HepG2 (cell line): ENCODE results near the gene ABCF1. TPM values are rescaled to one million over a fixed set of nuclear protein-coding genes. Genes with fewer than 3 reads are reported as not detected.

ENCODE experiments used
- DR1 ChIP-seq: sonication (generic); formaldehyde crosslinking; IDR thresholded peaks from 2 replicates; pipeline ENCODE4 v1.8.0; 2021; ENCODE audit warnings: mild to moderate bottlenecking, missing genetic modification reagents, inconsistent platforms
- ELF1 ChIP-seq: sonication (generic); formaldehyde crosslinking; IDR thresholded peaks from 2 replicates; pipeline ENCODE4 v1.4.0; 2020; ENCODE audit warnings: missing genetic modification reagents
- GABPA ChIP-seq, 2 experiments: IDR thresholded peaks; 2 replicates each; pipeline ENCODE4 v1.6.1; 2011 to 2016; ENCODE audit warnings: low read depth in 2 of 2, low read length in 1 of 2, missing biosample characterization in 1 of 2, missing genetic modification characterization in 1 of 2
- KLF11 ChIP-seq: IDR thresholded peaks from 2 replicates; pipeline ENCODE4 v1.6.1; 2016; ENCODE audit warnings: missing compliant biosample characterization
- SMAD9 ChIP-seq: sonication (generic); formaldehyde crosslinking; IDR thresholded peaks from 2 replicates; pipeline ENCODE4 v1.5.1; 2020; ENCODE audit warnings: mild to moderate bottlenecking, missing genetic modification reagents
- TGIF2 ChIP-seq: IDR thresholded peaks from 2 replicates; pipeline ENCODE4 v1.6.1; 2016; ENCODE audit warnings: control low read depth, missing compliant biosample characterization
- ZBTB21 ChIP-seq: sonication (generic); formaldehyde crosslinking; IDR thresholded peaks from 2 replicates; pipeline ENCODE4 v1.4.0; 2020; ENCODE audit warnings: missing genetic modification reagents
- ZNF207 ChIP-seq: fragments of 450-650 bp; IDR thresholded peaks from 2 replicates; pipeline ENCODE4 v1.6.1; 2016; ENCODE audit warnings: antibody characterized with exemption, borderline replicate concordance
- ZNF232 ChIP-seq: sonication (generic); formaldehyde crosslinking; IDR thresholded peaks from 2 replicates; pipeline ENCODE4 v1.4.0; 2020; ENCODE audit warnings: missing genetic modification reagents, borderline replicate concordance
- ZNF24 ChIP-seq: fragments of 450-650 bp; IDR thresholded peaks from 2 replicates; pipeline ENCODE4 v1.6.1; 2017; ENCODE audit warnings: antibody characterized with exemption, mild to moderate bottlenecking
- ZNF296 ChIP-seq: sonication (generic); formaldehyde crosslinking; conservative IDR thresholded peaks from 2 replicates; pipeline ENCODE4 v1.5.0; 2020; ENCODE audit warnings: mild to moderate bottlenecking, missing genetic modification reagents
- ZNF567 ChIP-seq: sonication (generic); formaldehyde crosslinking; IDR thresholded peaks from 2 replicates; pipeline ENCODE4 v1.8.1; 2023; ENCODE audit warnings: mild to moderate bottlenecking, missing genetic modification reagents, borderline replicate concordance
- ZNF572 ChIP-seq: sonication (generic); formaldehyde crosslinking; IDR thresholded peaks from 2 replicates; pipeline ENCODE4 v1.5.1; 2020; ENCODE audit warnings: mild to moderate bottlenecking, missing genetic modification reagents
- ZNF616 ChIP-seq: sonication (generic); formaldehyde crosslinking; IDR thresholded peaks from 2 replicates; pipeline ENCODE4 v1.5.0; 2020; ENCODE audit warnings: low read depth, mild to moderate bottlenecking, missing genetic modification reagents
- polyA plus RNA-seq, 8 experiments: library from polyadenylated mRNA; depleted of rRNA in 3 of 8; stranded (reverse) in 7 of 8; unstranded in 1 of 8; fragments of >200 nt; fragmentation: Illumina TruSeq in 4 of 8; extraction: Trizol in 4 of 8; gene quantifications; 2 replicates each; pipeline versions ENCODE4 v1.2.1 to v1.2.3, GENCODE V29; 2011 to 2016; ENCODE audit warnings: low read depth in 4 of 8, missing spikeins in 1 of 8, mixed read lengths in 1 of 8; ENCODE audit not compliant: insufficient read depth in 1 of 8
- total RNA-seq, 5 experiments: library from RNA; depleted of rRNA; stranded (reverse); fragments of >200 nt; fragmentation: Illumina TruSeq; extraction: Trizol; gene quantifications; 2 replicates each; pipeline ENCODE4 v1.2.3, GENCODE V29; 2016; ENCODE audit warnings: low read depth in 1 of 5
- TF ChIP-seq, protein P1 (sequence below): sonication (generic); formaldehyde crosslinking; IDR thresholded peaks from 2 replicates; pipeline ENCODE4 v1.5.1; 2020; ENCODE audit warnings: missing genetic modification reagents, mild to moderate bottlenecking, borderline replicate concordance
- TF ChIP-seq, protein P2 (sequence below): IDR thresholded peaks from 2 replicates; pipeline ENCODE4 v1.6.1; 2016; ENCODE audit warnings: missing compliant biosample characterization, missing genetic modification reagents, borderline replicate concordance
- TF ChIP-seq, protein P3 (sequence below): sonication (generic); formaldehyde crosslinking; IDR thresholded peaks from 2 replicates; pipeline ENCODE4 v1.9.0; 2022; ENCODE audit warnings: low read depth, missing genetic modification reagents
- TF ChIP-seq, protein P4 (sequence below): sonication (generic); formaldehyde crosslinking; IDR thresholded peaks from 2 replicates; pipeline ENCODE4 v1.5.1; 2020; ENCODE audit warnings: missing genetic modification reagents, mild to moderate bottlenecking, borderline replicate concordance
- TF ChIP-seq, protein P5 (sequence below): sonication (generic); formaldehyde crosslinking; conservative IDR thresholded peaks from 2 replicates; pipeline ENCODE4 v1.4.0; 2020; ENCODE audit warnings: missing genetic modification reagents
- TF ChIP-seq, protein P6 (sequence below): IDR thresholded peaks from 2 replicates; pipeline ENCODE4 v1.6.1; 2016; ENCODE audit warnings: mild to moderate bottlenecking, missing biosample characterization, missing genetic modification reagents

Gene ABCF1
- total and polyA plus RNA-seq, 2 of the 13 experiments (the other 11 are each of a cell fraction or from before 2014, with no cell fraction given): 25.4 to 98.9 TPM

DNA sequence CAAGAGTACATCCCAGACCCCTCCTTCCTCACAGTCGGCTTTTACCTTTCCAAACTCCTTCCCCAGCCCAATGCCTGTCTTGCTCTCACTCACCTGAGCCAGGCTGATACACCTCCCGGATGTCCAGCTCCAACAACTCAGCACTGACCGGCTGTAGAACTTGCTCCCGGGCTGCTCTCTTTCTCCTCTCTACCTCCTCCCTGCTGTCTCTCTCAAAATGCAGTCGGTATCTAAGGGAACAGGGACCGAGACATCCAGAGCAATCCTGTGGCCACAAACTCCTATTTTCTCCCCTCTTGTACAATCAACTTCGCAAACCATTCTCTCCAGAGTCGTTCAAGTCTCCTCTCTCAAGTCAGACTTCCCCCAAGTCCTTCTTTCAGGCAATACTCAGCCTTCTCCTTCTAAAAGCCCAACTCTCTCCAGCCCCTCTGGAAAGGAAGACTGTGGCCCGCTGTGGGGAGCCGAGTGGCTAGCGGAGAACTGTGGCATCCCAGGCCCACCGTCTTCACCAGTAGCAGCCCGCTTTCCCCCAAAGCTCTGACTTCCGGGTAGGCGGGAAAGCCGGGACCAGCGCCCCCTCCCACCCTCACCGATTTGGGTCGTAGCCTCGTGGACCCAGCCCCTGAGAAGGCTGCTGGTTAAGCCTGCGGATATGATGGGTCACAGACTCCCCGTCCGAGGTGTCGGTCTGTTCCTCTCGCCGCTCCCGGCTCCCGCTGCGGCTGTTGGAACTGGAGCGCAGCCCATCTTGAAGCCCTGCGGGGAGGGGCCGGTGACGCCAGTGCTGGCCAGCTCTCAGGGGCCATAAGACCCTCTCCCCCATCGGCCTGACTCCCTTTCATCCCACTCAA, 16.1 kb upstream of the ABCF1 start (continued):
- TF ChIP-seq, protein P1, sequence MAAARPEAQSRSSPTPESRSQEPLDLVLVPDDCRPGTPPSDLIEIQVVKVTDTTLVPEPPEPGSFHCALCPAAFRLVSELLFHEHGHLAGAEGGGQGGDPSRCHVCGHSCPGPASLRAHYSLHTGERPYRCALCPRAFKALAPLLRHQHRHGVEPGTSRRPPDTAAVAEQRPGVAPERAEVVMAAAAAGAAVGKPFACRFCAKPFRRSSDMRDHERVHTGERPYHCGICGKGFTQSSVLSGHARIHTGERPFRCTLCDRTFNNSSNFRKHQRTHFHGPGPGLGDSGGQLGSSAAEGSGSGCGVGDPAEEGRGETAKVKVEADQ (CRISPR knock-in tag): no peak
- peak; percentile 87 for TF ChIP-seq ELF1 (CRISPR knock-in tag)
- TF ChIP-seq ZNF567 (CRISPR knock-in tag): no peak
- no peak for TF ChIP-seq ZNF24
- TF ChIP-seq ZNF572 (CRISPR knock-in tag): peak; percentile 51; the same call in 1 of the 2 replicates
- TF ChIP-seq ZNF616: no peak
- TF ChIP-seq, protein P2, sequence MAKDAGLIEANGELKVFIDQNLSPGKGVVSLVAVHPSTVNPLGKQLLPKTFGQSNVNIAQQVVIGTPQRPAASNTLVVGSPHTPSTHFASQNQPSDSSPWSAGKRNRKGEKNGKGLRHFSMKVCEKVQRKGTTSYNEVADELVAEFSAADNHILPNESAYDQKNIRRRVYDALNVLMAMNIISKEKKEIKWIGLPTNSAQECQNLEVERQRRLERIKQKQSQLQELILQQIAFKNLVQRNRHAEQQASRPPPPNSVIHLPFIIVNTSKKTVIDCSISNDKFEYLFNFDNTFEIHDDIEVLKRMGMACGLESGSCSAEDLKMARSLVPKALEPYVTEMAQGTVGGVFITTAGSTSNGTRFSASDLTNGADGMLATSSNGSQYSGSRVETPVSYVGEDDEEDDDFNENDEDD (CRISPR knock-in tag): peak; percentile 27; the same call in 1 of the 2 replicates
- TF ChIP-seq, protein P3, sequence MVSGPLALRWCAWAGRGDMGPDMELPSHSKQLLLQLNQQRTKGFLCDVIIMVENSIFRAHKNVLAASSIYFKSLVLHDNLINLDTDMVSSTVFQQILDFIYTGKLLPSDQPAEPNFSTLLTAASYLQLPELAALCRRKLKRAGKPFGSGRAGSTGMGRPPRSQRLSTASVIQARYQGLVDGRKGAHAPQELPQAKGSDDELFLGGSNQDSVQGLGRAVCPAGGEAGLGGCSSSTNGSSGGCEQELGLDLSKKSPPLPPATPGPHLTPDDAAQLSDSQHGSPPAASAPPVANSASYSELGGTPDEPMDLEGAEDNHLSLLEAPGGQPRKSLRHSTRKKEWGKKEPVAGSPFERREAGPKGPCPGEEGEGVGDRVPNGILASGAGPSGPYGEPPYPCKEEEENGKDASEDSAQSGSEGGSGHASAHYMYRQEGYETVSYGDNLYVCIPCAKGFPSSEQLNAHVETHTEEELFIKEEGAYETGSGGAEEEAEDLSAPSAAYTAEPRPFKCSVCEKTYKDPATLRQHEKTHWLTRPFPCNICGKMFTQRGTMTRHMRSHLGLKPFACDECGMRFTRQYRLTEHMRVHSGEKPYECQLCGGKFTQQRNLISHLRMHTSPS (CRISPR knock-in tag): 0 out of 2 replicates have a peak, but pooled peaks have one; percentile 7
- TF ChIP-seq ZNF232: no peak
- TF ChIP-seq ZBTB21 (CRISPR knock-in tag): no peak
- TF ChIP-seq GABPA (IDR thresholded peaks at IDR 0.05; ENCODE audit: low read depth, low read length): no peak
- 0 out of 2 replicates have a peak, but pooled peaks have one; percentile 33 for TF ChIP-seq GABPA (CRISPR knock-in tag; IDR thresholded peaks at IDR 0.05; ENCODE audit: low read depth)
- TF ChIP-seq ZNF296: peak; percentile 27; the same call in 1 of the 2 replicates
- TF ChIP-seq, protein P4, sequence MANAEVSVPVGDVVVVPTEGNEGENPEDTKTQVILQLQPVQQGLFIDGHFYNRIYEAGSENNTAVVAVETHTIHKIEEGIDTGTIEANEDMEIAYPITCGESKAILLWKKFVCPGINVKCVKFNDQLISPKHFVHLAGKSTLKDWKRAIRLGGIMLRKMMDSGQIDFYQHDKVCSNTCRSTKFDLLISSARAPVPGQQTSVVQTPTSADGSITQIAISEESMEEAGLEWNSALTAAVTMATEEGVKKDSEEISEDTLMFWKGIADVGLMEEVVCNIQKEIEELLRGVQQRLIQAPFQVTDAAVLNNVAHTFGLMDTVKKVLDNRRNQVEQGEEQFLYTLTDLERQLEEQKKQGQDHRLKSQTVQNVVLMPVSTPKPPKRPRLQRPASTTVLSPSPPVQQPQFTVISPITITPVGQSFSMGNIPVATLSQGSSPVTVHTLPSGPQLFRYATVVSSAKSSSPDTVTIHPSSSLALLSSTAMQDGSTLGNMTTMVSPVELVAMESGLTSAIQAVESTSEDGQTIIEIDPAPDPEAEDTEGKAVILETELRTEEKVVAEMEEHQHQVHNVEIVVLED (CRISPR knock-in tag): no peak
- TF ChIP-seq, protein P5, sequence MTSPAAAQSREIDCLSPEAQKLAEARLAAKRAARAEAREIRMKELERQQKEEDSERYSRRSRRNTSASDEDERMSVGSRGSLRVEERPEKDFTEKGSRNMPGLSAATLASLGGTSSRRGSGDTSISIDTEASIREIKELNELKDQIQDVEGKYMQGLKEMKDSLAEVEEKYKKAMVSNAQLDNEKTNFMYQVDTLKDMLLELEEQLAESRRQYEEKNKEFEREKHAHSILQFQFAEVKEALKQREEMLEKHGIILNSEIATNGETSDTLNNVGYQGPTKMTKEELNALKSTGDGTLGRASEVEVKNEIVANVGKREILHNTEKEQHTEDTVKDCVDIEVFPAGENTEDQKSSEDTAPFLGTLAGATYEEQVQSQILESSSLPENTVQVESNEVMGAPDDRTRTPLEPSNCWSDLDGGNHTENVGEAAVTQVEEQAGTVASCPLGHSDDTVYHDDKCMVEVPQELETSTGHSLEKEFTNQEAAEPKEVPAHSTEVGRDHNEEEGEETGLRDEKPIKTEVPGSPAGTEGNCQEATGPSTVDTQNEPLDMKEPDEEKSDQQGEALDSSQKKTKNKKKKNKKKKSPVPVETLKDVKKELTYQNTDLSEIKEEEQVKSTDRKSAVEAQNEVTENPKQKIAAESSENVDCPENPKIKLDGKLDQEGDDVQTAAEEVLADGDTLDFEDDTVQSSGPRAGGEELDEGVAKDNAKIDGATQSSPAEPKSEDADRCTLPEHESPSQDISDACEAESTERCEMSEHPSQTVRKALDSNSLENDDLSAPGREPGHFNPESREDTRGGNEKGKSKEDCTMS (CRISPR knock-in tag): no peak
- TF ChIP-seq TGIF2: 0 out of 2 replicates have a peak, but pooled peaks have one; percentile 41
- no peak for TF ChIP-seq DR1 (CRISPR knock-in tag)
- TF ChIP-seq, protein P6, sequence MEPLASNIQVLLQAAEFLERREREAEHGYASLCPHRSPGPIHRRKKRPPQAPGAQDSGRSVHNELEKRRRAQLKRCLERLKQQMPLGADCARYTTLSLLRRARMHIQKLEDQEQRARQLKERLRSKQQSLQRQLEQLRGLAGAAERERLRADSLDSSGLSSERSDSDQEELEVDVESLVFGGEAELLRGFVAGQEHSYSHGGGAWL (CRISPR knock-in tag): no peak
- no peak for TF ChIP-seq ZNF207
- peak; percentile 57; the same call in 1 of the 2 replicates for TF ChIP-seq SMAD9 (CRISPR knock-in tag)
- TF ChIP-seq KLF11 (CRISPR knock-in tag): no peak
